GM12892 (cell line): ENCODE data around the gene PCDHB16.
"Not testable (repeated sequence)": the region's sequence is repeated elsewhere in the genome, so short reads cannot be mapped to it uniquely, and the experiment has no call there.

Experiments used
- DNase-seq: peaks from one replicate; pipeline ENCODE4 v3.0.0; 2011; ENCODE audit not compliant: insufficient read length
- FAIRE-seq: peaks from 2 replicates; lab custom pipeline; 2011; peaks lifted over from hg19 to GRCh38; lab: Jason Lieb, UNC
- POLR2A ChIP-seq: IDR thresholded peaks from 2 replicates; pipeline ENCODE4 v1.6.1; 2011; ENCODE audit warnings: low read depth, low read length, control low read depth
- POLR2AphosphoS5 ChIP-seq: IDR thresholded peaks from 2 replicates; pipeline ENCODE4 v1.6.1; 2011; ENCODE audit warnings: low read depth, low read length, control low read depth
- TAF1 ChIP-seq: IDR thresholded peaks from 2 replicates; pipeline ENCODE4 v1.6.1; 2011; ENCODE audit warnings: low read depth, mild to moderate bottlenecking, control low read depth, low read length, borderline replicate concordance

The PCDHB16 gene

DNA sequence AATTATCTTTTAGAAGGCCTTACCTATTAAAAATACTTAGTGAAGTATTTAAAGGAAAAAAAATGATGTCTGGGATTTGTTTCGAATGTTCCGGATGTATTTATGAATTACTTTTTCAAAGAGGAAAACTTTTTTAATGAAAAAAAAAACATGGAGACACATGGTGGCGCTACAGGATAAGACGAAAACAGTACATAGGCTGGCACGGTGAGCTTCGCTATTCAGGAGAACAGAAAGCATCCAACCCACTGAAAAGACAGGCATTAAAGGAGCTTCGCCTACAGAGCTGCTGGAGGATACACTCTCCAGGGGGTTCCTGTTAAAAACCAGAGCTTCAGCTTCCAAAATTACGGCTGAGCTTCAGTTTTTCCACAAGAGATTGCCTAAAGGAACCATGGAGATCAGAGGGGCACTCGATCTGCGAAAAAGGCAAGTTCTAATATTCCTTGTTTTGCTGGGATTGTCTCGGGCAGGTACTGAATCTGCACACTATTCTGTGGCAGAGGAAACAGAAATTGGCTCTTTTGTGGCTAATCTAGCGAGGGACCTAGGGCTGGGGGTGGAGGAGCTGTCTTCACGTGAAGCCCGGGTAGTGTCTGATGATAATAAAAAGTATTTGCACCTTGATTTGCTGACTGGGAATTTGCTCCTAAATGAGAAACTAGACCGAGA is 41.1 kb downstream of the PCDHB16 start, which contains the start of gene PCDHB14:
PCDHB14 (plus strand) TSS at position 232 of the 672 bp plus-strand sequence; CDS start at position 395, 163 bp downstream.
- FAIRE-seq (no peak), DNase-seq (no peak)
- TF ChIP-seq POLR2AphosphoS5 (no peak), POLR2A (no peak), TAF1 (no peak)

DNA sequence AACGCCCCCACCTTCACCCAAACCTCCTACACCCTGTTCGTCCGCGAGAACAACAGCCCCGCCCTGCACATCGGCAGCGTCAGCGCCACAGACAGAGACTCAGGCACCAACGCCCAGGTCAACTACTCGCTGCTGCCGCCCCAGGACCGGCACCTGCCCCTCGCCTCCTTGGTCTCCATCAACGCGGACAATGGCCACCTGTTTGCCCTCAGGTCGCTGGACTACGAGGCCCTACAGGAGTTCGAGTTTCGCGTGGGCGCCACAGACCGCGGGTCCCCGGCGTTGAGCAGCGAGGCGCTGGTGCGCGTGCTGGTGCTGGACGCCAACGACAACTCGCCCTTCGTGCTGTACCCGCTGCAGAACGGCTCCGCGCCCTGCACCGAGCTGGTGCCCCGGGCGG is 42.7 kb downstream of the PCDHB16 start:
- FAIRE-seq, result not testable (repeated sequence)

DNA sequence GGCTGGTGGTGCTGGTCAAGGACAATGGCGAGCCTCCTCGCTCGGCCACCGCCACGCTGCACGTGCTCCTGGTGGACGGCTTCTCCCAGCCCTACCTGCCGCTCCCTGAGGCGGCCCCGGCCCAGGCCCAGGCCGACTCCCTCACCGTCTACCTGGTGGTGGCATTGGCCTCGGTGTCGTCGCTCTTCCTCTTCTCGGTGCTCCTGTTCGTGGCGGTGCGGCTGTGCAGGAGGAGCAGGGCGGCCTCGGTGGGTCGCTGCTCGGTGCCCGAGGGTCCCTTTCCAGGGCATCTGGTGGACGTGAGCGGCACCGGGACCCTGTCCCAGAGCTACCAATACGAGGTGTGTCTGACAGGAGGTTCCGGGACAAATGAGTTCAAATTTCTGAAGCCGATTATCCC is 43.2 kb downstream of the PCDHB16 start:
- DNase-seq, FAIRE-seq: not testable (repeated sequence)

More for the DNA sequence above, 42.7 kb downstream of the PCDHB16 start:
- DNase-seq, result not testable (repeated sequence)

DNA sequence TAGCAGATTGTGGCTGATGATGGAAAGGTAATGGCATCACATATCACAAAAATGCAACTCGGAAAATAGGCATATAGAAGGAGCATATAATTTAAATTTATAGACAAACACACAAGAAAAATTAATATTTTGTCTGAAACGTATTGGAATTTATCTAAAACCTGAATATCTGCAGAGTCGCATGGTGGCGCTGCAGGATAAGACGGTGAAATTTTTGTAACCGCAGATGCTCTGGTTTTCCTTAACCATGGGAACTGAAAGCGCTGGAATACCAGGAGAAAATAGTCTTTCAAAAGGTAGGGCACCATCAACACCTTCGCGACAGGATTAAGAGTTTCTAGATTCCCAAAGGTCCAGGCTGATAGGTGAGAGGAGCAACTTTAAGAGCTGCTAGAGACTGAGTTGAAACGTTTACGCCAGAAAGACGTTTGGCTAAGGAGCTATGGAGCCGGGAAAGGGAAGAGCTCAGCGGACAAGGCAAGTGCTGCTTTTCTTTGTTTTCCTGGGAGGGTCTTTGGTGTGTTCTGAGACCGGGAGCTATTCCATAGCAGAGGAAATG is 52.0 kb downstream of the PCDHB16 start:
- FAIRE-seq (no peak), DNase-seq (no peak)
- TF ChIP-seq TAF1, result no peak
- TF ChIP-seq POLR2AphosphoS5, result no peak
- no peak for TF ChIP-seq POLR2A
